Measurements from ENCODE around the gene SH3BP5L. TPM values are rescaled to one million over a fixed set of nuclear protein-coding genes. Genes with fewer than 3 reads are reported as not detected.

The SH3BP5L gene
- total RNA-seq (10 to 100 TPM in 1 of 6 donors, 1 to 10 TPM in 5; 6.1 to 15.7 (median 7.6) TPM), polyA plus RNA-seq (10 to 100 TPM; 13.6 to 15.8 TPM)

- 0 to 1% methylated on average over 56 of the region's 56 CpGs for whole genome bisulfite sequencing, 2 donors
- ATAC-seq (peak; percentile 93 to 97 (median 94)), FAIRE-seq (no peak), DNase-seq (peak; percentile 87 to 95 (median 92))
- Histone ChIP-seq H3K27ac (peak within 1 kb of the TSS; percentile 91 to 98 (median 96)), H3K36me3 (no peaks in the 10 kb centered on the region), H3K4me1 (peaks cover 20 to 37% (median 24%) of the 10 kb centered on the region in 3 donors), H3K4me3 (peak within 1 kb of the TSS; percentile 41 to 79 (median 56)), H3K27me3 (no peaks in the 10 kb centered on the region), H3K9me3 (no peaks in the 10 kb centered on the region)
- TF ChIP-seq CTCF (IDR thresholded peaks at IDR 0.05): peak; percentile 29 to 42 (median 33)
- intact Hi-C loops (cut with DNase I): no loop called here
Observed at GRCh38 chr1:248825909-248826760, at the start of gene SH3BP5L. TSS of gene SH3BP5L (minus strand) at chr1:248825915. CDS start at chr1:248824935, 980 bp downstream.

GRCh38 chr1:248873993-248874533 is 48.3 kb upstream of the SH3BP5L start:
- DNase-seq: peak; percentile 62 to 91 (median 82)
- TF ChIP-seq CTCF (IDR thresholded peaks at IDR 0.05): no peak
- H3K27me3 ChIP-seq: no peaks in the 10 kb centered on the region
- intact Hi-C loops (cut with DNase I): no loop called here
- H3K4me3 ChIP-seq: peak overlapping the region; percentile 10 to 46 (median 38)
- WGBS, 2 donors: 1 to 3% methylated on average over 23 of the region's 23 CpGs
- FAIRE-seq: peak; percentile 20
- H3K4me1 ChIP-seq: peaks cover 0 to 3% (median 0%) of the 10 kb centered on the region in 3 donors
- no peaks in the 10 kb centered on the region for H3K9me3 ChIP-seq
- ATAC-seq: peak; percentile 66 to 81 (median 74)
- H3K36me3 ChIP-seq: no peaks in the 10 kb centered on the region
- peak overlapping the region; percentile 88 to 94 (median 90) for H3K27ac ChIP-seq

GRCh38 chr1:248873409-248873992 is 47.8 kb upstream of the SH3BP5L start:
- peak; percentile 90 to 99 (median 96) for DNase-seq
- no peak for FAIRE-seq
- intact Hi-C loops (cut with DNase I): no loop called here

GRCh38 chr1:248872752-248873408 is 47.2 kb upstream of the SH3BP5L start:
- intact Hi-C loops (cut with DNase I): no loop called here
- no peaks in the 10 kb centered on the region for H3K36me3 ChIP-seq
- TF ChIP-seq CTCF (IDR thresholded peaks at IDR 0.05): no peak
- H3K27ac ChIP-seq: peak overlapping the region; percentile 88 to 94 (median 90)
- DNase-seq (peak; percentile 45 to 78 (median 60)), FAIRE-seq (no peak), ATAC-seq (peak; percentile 60 to 80 (median 70))
- peaks cover 0 to 3% (median 0%) of the 10 kb centered on the region in 3 donors for H3K4me1 ChIP-seq
- 4 to 5% methylated on average over 31 of the region's 31 CpGs for WGBS, 2 donors
- H3K27me3 ChIP-seq: no peaks in the 10 kb centered on the region
- no peaks in the 10 kb centered on the region for H3K9me3 ChIP-seq
- peak overlapping the region; percentile 31 to 46 (median 40) for H3K4me3 ChIP-seq

More at GRCh38 chr1:248873409-248873992, 47.8 kb upstream of the SH3BP5L start:
- Histone ChIP-seq H3K9me3 (no peaks in the 10 kb centered on the region), H3K4me1 (peaks cover 0 to 3% (median 0%) of the 10 kb centered on the region in 3 donors), H3K27me3 (no peaks in the 10 kb centered on the region), H3K27ac (peak overlapping the region; percentile 88 to 94 (median 90)), H3K4me3 (peak overlapping the region; percentile 31 to 46 (median 40)), H3K36me3 (no peaks in the 10 kb centered on the region)
- 0 to 1% methylated on average over 41 of the region's 41 CpGs for WGBS, 2 donors
- TF ChIP-seq CTCF (IDR thresholded peaks at IDR 0.05): no peak
- peak; percentile 89 to 97 (median 90) for ATAC-seq
